Anterior cingulate cortex (tissue), 58 donors: ENCODE measurements around the gene BAIAP2L2.
"Not testable (repeated sequence)": the region's sequence is repeated elsewhere in the genome, so short reads cannot be mapped to it uniquely, and the experiment has no call there.

Experiments
- DNase-seq, 58 donors: peaks; one replicate each; lab custom pipeline; 2025; lab: John Stamatoyannopoulos, UW

BAIAP2L2 gene, protein sequence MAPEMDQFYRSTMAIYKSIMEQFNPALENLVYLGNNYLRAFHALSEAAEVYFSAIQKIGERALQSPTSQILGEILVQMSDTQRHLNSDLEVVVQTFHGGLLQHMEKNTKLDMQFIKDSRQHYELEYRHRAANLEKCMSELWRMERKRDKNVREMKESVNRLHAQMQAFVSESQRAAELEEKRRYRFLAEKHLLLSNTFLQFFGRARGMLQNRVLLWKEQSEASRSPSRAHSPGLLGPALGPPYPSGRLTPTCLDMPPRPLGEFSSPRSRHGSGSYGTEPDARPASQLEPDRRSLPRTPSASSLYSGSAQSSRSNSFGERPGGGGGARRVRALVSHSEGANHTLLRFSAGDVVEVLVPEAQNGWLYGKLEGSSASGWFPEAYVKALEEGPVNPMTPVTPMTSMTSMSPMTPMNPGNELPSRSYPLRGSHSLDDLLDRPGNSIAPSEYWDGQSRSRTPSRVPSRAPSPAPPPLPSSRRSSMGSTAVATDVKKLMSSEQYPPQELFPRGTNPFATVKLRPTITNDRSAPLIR

DNA sequence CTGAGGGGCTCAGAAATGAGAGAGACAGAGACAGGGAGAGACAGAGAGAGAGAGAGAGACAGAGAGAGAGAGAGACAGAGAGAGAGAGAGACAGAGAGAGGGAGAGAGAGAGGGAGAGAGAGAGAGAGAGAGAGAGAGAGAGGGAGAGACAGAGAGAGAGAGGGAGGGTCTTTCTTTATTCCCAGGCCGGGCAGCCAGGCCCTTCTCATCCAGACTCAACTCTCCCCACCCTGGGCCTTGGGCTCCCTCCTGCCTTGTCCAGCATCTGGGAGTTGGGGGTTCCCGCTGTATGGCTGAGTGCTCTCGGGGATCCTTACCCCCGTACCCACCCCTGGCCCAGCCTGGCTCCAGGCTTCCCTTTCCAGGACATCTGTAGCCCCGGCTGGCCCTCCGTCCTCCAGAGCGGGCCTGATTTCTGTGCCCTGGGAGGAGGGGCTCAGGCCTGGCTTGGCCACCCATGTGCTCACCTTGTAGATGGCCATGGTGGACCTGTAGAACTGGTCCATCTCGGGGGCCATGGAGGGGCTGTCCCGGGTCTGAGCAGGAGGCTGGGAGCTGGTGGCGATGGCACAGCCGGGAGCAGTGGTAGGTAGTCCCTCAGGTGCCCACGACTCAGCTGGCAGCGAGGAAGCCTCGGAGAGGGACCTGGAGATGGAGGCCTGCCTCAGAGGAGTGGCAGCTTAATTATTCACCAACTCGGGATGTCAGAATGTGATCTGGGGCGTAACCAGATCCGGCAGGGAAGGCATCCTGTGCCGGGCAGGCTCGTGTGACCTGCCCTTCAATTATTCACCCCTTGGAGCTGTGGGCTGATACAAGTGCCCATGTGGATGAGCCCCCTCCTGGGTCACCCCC, at the start of gene BAIAP2L2:
Gene BAIAP2L2, minus strand, starts transcription at position 677 of the 855 bp plus-strand sequence. Its CDS starts 159 bp downstream, at position 518.
- no peak for DNase-seq

DNA sequence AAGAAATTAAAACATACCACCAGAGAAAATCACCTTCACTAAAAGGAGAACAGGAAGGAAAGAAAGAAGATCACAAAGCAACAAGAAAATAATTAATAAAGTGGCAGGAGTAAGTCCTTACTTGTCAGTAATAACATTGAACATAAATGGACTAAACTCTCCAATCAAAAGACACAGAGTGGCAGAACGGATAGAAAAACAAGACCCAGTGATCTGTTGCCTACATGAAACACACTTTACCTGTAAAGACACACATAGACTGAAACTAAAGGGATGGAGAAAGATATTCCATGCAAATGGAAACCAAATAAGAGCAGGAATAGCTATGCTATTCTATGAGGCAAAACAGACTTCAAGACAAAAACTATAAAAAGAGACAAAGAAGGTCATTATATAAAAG, 45.2 kb upstream of the BAIAP2L2 start:
- DNase-seq, result no peak

DNA sequence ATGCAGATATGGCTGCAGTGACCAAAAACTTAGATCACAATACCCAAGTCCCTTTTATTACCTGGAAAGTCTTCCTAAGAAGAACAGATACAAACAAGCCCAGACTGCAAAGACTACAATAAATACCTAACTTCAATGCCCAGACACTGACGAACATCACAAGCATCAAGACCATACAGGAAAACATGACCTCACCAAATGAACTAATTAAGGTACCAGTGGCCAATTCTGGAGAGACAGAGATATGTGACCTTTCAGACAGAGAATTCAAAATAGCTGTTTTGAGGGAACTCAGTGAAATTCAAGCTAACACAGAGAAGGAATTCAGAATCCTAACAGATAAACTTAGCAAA, 44.1 kb upstream of the BAIAP2L2 start:
- not testable (repeated sequence) for DNase-seq

DNA sequence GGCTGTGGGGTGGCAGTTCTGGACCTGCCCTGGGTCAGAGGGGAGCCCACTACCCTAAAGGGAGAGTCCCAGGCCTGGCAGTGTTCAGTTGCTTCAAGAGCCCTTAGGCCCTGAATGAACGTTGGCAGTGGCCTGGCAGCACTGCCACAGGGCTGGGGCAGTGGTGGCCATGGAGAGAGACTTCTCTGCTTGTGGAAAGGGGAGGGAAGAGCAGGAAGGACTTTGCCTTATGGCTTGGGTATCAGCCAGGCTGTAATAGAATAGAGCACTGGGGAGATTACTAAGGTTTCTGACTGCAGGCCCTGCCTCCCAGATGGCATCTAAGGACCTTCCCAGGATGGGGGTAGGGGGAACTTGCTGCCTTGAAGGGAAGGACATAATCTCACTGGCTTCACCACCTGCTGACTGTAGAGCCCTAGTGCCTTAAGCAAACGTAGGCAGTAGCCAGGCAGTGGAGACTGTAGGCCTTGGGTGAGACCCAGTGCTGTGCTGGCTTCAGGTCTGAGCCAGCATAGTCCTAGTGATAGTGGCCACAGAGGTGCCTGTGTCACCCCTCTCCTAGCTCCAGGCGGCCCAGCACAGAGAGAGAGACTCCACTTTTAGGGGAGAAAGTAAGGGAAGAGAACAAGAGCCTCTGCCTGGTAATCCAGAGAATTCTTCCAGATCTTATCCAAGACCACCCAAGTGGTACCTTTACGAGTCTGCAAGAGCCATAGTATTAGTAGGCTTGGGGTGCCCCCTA, 43.5 kb upstream of the BAIAP2L2 start:
- no peak for DNase-seq

DNA sequence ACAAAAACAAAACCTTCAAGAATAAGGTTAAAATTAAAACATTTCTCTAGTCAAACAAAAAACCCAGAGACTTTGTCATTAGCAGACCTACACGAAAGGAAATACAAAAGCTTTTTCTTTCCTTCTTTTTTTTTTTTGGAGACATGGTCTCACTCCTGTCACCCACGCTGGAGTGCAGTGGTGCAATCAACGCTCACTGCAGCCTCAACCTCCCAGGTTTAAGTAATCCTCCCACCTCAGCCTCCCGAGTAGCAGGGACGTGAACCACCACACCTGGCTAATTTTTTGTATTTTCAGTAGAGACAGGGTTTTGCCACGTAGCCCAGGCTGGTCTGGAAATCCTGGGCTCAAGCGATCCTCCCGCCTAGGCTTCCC, 40.6 kb upstream of the BAIAP2L2 start:
- no peak for DNase-seq

DNA sequence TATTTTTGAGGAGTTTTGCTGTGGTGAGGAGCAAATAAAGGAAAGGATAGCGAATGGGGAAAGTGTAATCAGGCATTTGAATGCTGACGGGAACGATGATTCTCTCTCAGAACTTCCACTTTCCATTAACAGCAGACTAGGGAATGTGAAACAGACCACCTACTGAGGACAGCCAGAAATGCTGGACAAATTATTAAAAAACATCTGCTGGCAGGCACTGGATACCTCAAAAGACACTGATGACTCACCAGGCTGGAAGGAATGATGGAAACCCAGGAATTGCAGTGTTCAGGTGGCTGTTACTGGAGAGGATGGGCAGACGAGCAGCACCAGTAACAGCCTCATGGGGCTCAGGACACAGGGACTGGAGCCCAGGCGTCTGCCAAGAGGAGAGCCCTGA, 37.8 kb upstream of the BAIAP2L2 start:
- DNase-seq, result no peak

DNA sequence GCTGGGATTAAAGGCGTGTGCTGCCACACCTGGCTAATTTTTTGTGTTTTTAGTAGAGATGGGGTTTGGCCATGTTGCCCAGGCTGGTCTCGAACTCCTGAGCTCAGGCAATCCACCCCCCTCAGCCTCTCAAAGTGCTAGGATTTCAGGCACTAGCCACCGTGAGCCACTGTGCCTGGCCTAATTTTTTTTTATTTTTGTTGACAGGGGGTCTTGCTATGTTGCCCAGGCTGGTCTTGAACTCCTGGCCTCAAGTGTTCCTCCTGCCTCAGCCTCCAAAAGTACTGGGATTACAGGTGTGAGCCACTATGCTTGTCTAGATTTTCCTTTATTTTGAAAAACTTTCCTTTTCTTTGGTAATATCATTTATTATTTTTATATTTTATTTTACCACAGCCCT, 35.7 kb upstream of the BAIAP2L2 start:
- DNase-seq, result not testable (repeated sequence)

DNA sequence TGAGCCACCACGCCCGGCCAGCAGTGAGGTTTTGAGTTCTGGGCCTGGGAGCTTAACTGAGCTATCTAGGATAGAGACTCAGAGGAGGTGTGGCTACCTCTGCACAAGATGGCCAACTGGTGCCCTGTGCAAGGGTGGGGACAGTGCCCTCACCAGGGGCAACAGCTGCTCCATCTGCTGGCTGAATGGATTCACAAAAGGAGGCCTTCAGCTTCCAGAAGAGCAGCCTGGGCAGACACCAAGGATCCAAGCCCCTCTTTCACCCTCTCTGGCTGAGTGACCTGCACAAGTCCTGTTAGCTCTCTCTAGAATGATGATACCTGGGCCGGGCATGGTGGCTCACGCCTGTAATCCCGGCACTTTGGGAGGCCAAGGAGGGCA, 33.5 kb upstream of the BAIAP2L2 start:
- no peak for DNase-seq

DNA sequence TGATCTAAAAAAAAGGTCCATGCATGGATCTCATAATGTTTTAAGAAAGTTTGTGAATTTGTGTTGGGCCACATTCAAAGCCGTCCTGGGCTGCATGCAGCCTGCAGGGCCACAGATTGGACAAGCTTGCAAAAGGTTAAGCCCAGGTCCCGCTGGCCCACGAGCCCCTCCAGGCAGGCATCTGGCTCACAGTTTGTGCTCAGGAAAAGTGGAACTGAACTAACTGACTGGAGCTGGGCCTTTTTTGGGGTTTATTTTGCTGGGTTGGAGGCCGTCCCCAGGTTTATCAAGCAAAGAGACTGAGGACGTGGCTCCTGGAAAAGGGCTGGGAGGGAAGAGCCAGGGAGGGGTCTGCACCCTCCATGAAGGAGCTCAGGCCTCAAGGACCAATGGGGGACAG, 32.1 kb upstream of the BAIAP2L2 start:
- DNase-seq, result no peak

DNA sequence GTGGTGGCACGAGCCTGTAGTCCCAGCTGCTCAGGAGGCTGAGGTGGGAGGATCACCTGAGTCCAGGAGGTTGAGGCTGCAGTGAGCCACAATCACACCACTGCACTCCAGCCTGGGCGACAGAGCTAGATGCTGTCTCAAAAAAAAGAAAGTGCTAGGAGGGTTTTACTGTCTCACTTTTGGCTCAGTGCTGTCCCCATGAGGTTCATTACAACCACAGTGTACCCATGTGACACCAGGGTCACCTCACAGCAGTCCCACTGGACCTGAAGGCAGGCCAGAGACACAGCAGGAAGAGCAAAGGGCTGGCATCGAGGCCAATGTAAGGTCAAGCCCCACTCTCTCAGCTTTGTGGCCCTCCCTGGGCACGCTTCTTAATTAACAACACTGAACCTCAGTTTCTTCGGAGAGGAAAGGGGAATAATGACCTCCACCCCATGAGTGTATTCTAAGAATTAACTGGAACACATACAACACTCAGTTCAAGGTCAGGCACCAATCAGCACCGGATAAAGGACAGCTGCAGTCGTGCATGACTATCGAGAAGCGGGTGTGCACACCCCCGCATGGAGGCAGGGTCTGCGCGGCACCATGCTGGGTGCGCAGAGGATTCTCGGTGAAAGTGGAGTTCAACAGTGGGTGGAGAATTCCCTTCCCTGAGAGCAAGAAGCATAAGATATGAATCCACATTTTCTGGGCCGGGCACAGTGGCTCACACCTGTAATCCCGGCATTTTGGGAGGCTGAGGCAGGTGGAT, 30.9 kb upstream of the BAIAP2L2 start:
- DNase-seq, result no peak

DNA sequence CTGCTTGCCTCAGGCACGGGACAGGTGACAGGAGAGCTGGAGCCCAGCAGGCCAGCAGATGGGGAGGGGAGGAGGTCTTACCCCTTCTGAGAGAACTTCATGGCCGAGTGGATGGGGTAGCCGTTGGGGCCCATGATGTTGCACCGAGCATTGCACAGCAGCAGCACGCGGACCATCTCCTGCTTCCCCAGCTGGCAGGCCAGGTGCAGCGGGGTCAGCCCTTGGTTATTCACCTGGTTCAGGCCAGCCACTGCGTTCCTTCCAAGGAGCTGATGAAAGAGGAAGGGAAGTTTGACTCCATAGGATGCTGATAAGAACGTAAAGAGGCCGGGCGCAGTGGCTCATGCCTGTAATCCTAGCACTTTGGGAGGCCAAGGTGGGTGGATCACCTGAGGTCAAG, 29.4 kb upstream of the BAIAP2L2 start:
- DNase-seq, result no peak

DNA sequence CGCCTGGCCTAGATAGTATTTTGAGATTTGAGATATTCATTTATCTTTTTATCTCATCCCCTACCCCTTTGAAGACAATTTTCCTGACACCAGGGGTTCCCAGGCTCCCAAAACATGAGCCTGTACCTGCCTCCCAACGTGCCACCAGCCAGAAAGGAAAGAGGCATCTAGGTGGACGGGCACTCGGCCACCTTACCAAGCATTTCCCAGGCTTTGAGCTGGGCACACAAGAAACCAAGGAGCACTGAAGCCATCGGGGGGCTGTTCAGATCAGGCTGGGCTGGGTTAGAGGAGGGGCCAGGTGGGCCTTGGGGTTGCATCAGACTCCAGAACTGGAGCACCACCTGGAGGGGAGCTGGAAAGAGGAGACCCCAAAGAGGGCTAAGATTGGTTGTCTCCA, 28.5 kb upstream of the BAIAP2L2 start:
- DNase-seq, result no peak

DNA sequence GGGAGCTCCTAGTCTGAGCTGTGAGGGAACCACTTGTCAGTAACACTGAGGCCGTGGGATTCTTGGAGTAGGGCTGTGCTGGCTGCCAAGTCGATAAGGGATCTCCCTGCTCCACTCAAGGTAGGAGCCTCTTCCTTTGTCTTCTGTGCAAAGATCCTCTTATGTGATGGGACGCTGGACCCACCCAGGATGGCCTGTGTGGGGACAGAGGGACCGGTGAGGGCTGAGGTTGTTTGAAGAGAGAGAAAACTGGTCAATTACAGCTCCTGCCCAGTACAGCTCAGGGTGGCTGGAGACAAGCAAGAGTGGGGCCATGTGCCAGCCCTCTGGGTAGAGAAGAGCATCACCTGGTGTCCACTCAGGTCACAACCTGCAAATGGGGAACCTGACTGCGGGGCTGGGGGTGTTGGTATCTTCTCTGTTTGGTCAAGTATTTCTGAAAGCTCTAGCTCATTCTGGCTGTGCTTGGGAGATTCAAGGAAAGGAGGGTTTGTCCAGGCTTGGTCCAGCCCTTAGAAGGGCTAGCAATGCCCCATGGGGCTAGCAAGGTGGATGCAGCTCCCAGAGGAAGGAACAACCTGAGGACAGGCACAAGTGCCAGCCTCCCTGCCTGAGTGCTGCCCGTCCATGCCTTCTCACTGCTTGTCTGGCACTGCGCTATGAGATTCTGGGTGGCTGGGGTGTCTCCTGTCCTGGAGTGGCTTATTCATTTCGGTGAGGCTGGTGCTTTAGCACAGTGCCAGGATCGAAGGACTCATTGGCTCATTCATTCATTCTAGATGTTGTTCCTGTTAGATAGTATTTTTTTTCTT, 27.6 kb upstream of the BAIAP2L2 start:
- DNase-seq, result no peak

DNA sequence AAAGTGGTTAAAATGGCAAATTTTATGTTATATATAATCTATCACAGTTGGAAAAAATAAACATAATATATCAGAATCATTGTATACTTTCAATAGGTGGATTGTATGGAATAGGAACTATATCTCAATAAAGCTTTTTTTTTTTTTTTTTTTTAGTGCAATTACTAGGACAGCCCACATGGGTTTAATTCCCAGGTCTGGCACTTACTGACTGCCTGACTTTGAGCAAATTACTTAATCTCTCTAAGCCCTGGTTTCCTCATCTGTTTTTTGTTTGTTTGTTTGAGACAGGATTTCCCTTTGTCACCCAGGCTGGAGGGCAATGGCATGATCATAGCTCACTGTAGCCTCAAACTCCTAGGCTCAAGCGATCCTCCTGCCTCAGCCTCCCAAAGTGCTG, 26.1 kb upstream of the BAIAP2L2 start:
- no peak for DNase-seq

DNA sequence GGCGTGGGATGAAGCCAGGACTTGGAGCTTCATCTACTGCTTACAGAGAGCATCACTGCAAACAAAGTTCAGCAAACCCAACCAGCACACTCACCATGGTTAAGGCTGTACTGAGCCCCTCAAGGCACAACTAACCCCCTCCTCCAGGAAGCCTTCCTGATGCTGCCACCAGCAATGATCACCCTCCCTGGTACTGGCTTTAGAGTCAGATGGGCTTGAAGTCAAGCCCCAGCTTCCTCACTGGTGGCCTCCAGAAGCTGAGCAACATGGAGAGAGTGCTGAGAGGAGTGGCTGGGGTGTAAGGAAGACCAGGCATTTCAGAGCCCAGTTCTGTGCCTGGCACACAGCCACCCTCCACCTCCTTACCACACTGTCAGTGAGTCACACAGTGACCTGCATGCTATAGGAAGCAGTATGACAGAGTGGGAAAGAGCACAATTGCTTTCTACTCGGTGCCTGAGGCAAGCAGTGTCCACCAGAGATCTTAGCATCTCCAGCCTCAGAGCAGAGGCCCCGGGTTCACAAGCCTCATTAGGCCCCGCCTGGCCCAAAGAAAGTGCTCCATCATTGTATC, 24.7 kb upstream of the BAIAP2L2 start:
- peak in 6 of 58 donors; percentile 5 to 35 (median 17) for DNase-seq

DNA sequence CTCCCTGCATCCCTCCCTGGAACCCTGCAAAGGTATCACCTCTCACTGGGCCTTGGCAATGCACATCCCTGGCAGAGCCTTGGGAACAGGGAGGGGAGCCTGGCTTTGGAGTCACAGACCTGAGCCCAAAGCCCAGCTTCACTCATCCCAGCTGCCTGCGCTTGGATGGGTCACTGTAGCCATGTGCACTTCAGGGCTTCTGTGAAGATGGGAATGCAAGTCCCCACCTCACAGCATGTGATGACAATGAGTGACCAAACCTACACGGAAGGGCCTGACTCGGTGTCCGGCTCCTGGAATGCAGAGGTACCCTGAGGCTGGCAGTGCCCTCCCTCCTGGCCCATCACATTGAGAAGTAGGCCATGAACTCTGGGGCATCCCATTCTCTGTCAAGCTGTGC, 22.8 kb upstream of the BAIAP2L2 start:
- DNase-seq, result no peak

DNA sequence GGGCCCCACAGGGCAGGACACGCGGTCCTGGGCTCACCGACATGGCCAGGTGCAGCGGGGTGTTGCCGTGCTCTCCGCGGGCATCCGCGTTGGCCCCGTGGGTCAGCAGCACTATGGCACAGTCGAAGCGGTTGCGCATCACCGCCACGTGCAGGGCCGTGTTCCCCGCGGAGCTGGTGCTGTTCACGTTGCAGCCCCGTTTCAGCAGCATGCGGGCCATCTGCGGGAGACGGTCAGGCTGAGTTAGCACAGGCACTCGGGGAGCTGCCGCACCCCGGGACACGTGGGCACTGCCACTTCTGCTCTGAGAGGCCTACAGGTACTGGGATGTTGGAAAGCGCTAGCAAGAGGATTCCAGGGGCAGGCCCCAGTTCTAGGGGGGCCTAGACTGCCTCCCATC, 22.3 kb upstream of the BAIAP2L2 start:
- DNase-seq, result no peak

DNA sequence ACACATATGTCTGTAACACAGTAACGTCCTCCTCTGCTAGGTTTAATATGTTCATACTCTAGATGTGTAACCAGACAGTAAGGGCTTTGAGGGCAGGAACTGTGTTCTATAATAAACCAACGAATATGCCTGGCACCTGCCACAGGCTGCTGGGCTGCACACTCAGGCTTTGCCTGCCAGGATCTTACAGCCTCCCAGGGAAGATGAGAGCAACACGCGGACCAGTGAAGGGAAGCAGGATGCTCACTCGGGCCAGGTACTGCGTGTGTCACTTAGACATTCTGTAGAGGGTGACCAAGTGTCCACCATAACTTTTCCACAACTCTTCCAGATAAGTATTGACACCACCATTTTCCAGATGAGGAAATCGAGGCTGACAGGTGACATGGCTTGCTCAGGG, 21.7 kb upstream of the BAIAP2L2 start:
- DNase-seq, result no peak

DNA sequence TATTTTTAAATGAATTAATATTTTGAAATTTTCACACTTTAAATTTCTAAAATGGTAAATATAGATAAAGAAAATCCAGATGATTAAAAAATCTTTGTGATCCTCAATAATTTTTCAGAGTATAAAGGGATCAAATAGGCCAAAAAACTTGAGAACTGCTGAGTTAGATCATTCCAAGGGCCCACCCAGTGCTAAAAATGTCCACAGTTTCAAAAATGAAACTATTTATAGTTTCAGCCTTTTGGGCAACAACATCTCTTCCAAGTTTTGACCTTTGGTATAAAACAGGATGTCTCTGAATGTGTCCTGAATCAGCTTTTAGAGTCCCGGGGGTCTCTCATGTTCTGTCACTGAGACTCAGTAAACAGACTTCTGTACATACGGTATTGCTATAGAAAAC, 20.9 kb upstream of the BAIAP2L2 start:
- DNase-seq, result no peak
